HepG2 (cell line): ENCODE measurements around the gene NCBP3. TPM values are rescaled to one million over a fixed set of nuclear protein-coding genes. Genes with fewer than 3 reads are reported as not detected.

Experiments
- ATAC-seq: fragments of 200-7000 bp; cut with Tn5 transposase; 3 replicates; pipeline ENCODE4 v1.9.1; 2020; ENCODE audit warnings: mild to moderate bottlenecking, moderate library complexity
- BruUV-seq: library from RNA; stranded (reverse); fragments of 400-500 nt; replicated peaks from 2 replicates; lab custom pipeline; 2021; lab: Mats Ljungman, UMichigan
- CTCF ChIA-PET: fragments of 300-600 bp; formaldehyde crosslinking; extraction: SDS; loops from one replicate; lab custom pipeline; 2021; ENCODE audit warnings: low total read pairs, inconsistent platforms, low intra/inter-chr PET ratio; lab: Yijun Ruan, JAX
- POLR2A ChIA-PET: fragments of 350-600 bp; sonication (Branson Sonifier 250); formaldehyde crosslinking; loops from one replicate; lab custom pipeline; 2020; ENCODE audit warnings: antibody characterized with exemption, inconsistent platforms; lab: Yijun Ruan, JAX
- DNase-seq: peaks from one replicate; pipeline ENCODE4 v3.0.0-alpha.2; 2015; ENCODE audit warnings: low spot score
- FAIRE-seq: peaks from 3 replicates; lab custom pipeline; 2011; peaks lifted over from hg19 to GRCh38; lab: Jason Lieb, UNC
- H2AFZ ChIP-seq: one replicate; pipeline ENCODE4 v1.6.1; 2011; ENCODE audit warnings: low read length, inconsistent platforms
- H3K27ac ChIP-seq: fragments of 300-600 bp; 3 replicates; pipeline ENCODE4 v1.8.0; 2011; ENCODE audit warnings: mixed run types, mild to moderate bottlenecking, mixed read lengths, low read length, inconsistent platforms; ENCODE audit not compliant: insufficient read depth; ENCODE audit errors: extremely low read length
- H3K27me3 ChIP-seq, 2 experiments: fragments of 200-600 bp in 1 of 2; 2 replicates in 1 of 2; 3 replicates in 1 of 2; pipeline versions ENCODE4 v1.6.0 to v1.8.0; 2011; ENCODE audit warnings: low read length in 2 of 2, mild to moderate bottlenecking in 2 of 2, moderate library complexity in 2 of 2, inconsistent platforms in 1 of 2; ENCODE audit not compliant: insufficient read depth in 2 of 2, control insufficient read depth in 1 of 2
- H3K36me3 ChIP-seq, 2 experiments: fragments of 200-600 bp in 1 of 2; replicated peaks in 1 of 2; 2 replicates in 1 of 2; 3 replicates in 1 of 2; pipeline versions ENCODE4 v1.5.1 to v1.8.0; 2011; ENCODE audit warnings: low read length in 2 of 2, inconsistent platforms in 1 of 2; ENCODE audit not compliant: insufficient read depth in 2 of 2, control insufficient read depth in 1 of 2
- H3K4me1 ChIP-seq: 2 replicates; pipeline ENCODE4 v1.5.1; 2012; ENCODE audit warnings: low read length, inconsistent platforms; ENCODE audit not compliant: insufficient read depth
- H3K4me2 ChIP-seq: 2 replicates; pipeline ENCODE4 v1.6.0; 2011; ENCODE audit warnings: low read depth, low read length, inconsistent platforms
- H3K4me3 ChIP-seq, 3 experiments: fragments of 200-600 bp in 1 of 3; sonication (generic), shearing (Covaris generic) in 1 of 3; replicated peaks in 1 of 3; 2 replicates each; pipeline ENCODE4 v1.5.1; 2011 to 2016; ENCODE audit warnings: low read length in 3 of 3, inconsistent platforms in 2 of 3, low read depth in 2 of 3, mild to moderate bottlenecking in 2 of 3, control low read depth in 1 of 3, mixed read lengths in 1 of 3; ENCODE audit not compliant: insufficient read depth in 1 of 3
- H3K79me2 ChIP-seq: one replicate; pipeline ENCODE4 v1.6.1; 2011; ENCODE audit warnings: low read length, inconsistent platforms; ENCODE audit not compliant: insufficient read depth
- H3K9ac ChIP-seq: 2 replicates; pipeline ENCODE4 v1.6.0; 2011; ENCODE audit warnings: mild to moderate bottlenecking, low read depth, low read length, inconsistent platforms; ENCODE audit not compliant: insufficient read depth
- H3K9me3 ChIP-seq: 2 replicates; pipeline ENCODE4 v1.5.1; 2012; ENCODE audit warnings: mild to moderate bottlenecking, low read length
- H4K20me1 ChIP-seq: 2 replicates; pipeline ENCODE4 v1.6.0; 2011; ENCODE audit warnings: inconsistent platforms, mild to moderate bottlenecking, low read length, moderate library complexity; ENCODE audit not compliant: insufficient read depth
- CBFB ChIP-seq: sonication (generic); formaldehyde crosslinking; IDR thresholded peaks from 2 replicates; pipeline ENCODE4 v1.4.0; 2020; ENCODE audit warnings: missing genetic modification reagents
- CHCHD3 ChIP-seq: sonication (generic); formaldehyde crosslinking; IDR thresholded peaks from 2 replicates; pipeline ENCODE4 v1.8.0; 2022; ENCODE audit warnings: mild to moderate bottlenecking, missing genetic modification reagents, moderate library complexity
- FOSL2 ChIP-seq: sonication (generic); formaldehyde crosslinking; IDR thresholded peaks from 2 replicates; pipeline ENCODE4 v1.4.0; 2020; ENCODE audit warnings: missing genetic modification reagents
- GLI4 ChIP-seq: sonication (generic); formaldehyde crosslinking; IDR thresholded peaks from 2 replicates; pipeline ENCODE4 v1.5.1; 2020; ENCODE audit warnings: missing genetic modification reagents, mild to moderate bottlenecking, moderate library complexity, borderline replicate concordance
- KMT2A ChIP-seq: sonication (generic); formaldehyde crosslinking; IDR thresholded peaks from 2 replicates; pipeline ENCODE4 v1.4.0; 2020; ENCODE audit warnings: missing genetic modification reagents
- MED8 ChIP-seq: sonication (generic); formaldehyde crosslinking; IDR thresholded peaks from 2 replicates; pipeline ENCODE4 v1.8.1; 2023; ENCODE audit warnings: mild to moderate bottlenecking, missing genetic modification reagents; ENCODE audit not compliant: insufficient replicate concordance
- PLSCR1 ChIP-seq: sonication (generic); formaldehyde crosslinking; IDR thresholded peaks from 2 replicates; pipeline ENCODE4 v1.5.0; 2020; ENCODE audit warnings: missing genetic modification reagents, mild to moderate bottlenecking, borderline replicate concordance
- RBM39 ChIP-seq: fragments of 200-400 bp; formaldehyde crosslinking; IDR thresholded peaks from one replicate; pipeline ENCODE4 v1.6.1; 2018; ENCODE audit warnings: antibody characterized with exemption, mild to moderate bottlenecking, low read depth, low read length; ENCODE audit not compliant: poor library complexity, severe bottlenecking
- ZBTB37 ChIP-seq: sonication (generic); formaldehyde crosslinking; IDR thresholded peaks from 2 replicates; pipeline ENCODE4 v1.4.0; 2020; ENCODE audit warnings: mild to moderate bottlenecking, missing genetic modification reagents
- ZMYM2 ChIP-seq: sonication (generic); formaldehyde crosslinking; IDR thresholded peaks from 2 replicates; pipeline ENCODE4 v1.8.0; 2022; ENCODE audit warnings: mild to moderate bottlenecking, missing genetic modification reagents
- ZNF160 ChIP-seq: sonication (generic); formaldehyde crosslinking; IDR thresholded peaks from 2 replicates; pipeline ENCODE4 v1.8.0; 2022; ENCODE audit warnings: mild to moderate bottlenecking, inconsistent platforms, missing genetic modification reagents
- ZNF3 ChIP-seq: IDR thresholded peaks from 2 replicates; pipeline ENCODE4 v1.7.0; 2017; ENCODE audit warnings: inconsistent platforms
- ZNF615 ChIP-seq: sonication (generic); formaldehyde crosslinking; IDR thresholded peaks from 2 replicates; pipeline ENCODE4 v1.5.0; 2020; ENCODE audit warnings: mild to moderate bottlenecking, missing genetic modification reagents, borderline replicate concordance
- WGBS: methylation state at CpG from one replicate; pipeline ENCODE4 v1.1.6; 2017; ENCODE audit warnings: low lambda C conversion rate; 5-methylcytosine and 5-hydroxymethylcytosine counted together
- in situ Hi-C: cut with HindIII; loops from 2 replicates; pipeline ENCODE4 v1.10.0; 2017; ENCODE audit warnings: low pct_unique_long_range_greater_than_20kb; ENCODE audit not compliant: extremely low pct_ligation_motif_present
- intact Hi-C: fragments of 100-400 bp; cut with micrococcal nuclease; formaldehyde crosslinking; loops from one replicate; pipeline ENCODE4 v1.10.0; 2022; ENCODE audit not compliant: unreplicated experiment
- polyA plus RNA-seq, 8 experiments: library from polyadenylated mRNA; depleted of rRNA in 3 of 8; stranded (reverse) in 7 of 8; unstranded in 1 of 8; fragments of >200 nt; fragmentation: Illumina TruSeq in 4 of 8; extraction: Trizol in 4 of 8; gene quantifications; 2 replicates each; pipeline versions ENCODE4 v1.2.1 to v1.2.3, GENCODE V29; 2011 to 2016; ENCODE audit warnings: low read depth in 4 of 8, missing spikeins in 1 of 8, mixed read lengths in 1 of 8; ENCODE audit not compliant: insufficient read depth in 1 of 8
- total RNA-seq, 5 experiments: library from RNA; depleted of rRNA; stranded (reverse); fragments of >200 nt; fragmentation: Illumina TruSeq; extraction: Trizol; gene quantifications; 2 replicates each; pipeline ENCODE4 v1.2.3, GENCODE V29; 2016; ENCODE audit warnings: low read depth in 1 of 5
- TF ChIP-seq, protein P1 (sequence below): sonication (generic); formaldehyde crosslinking; IDR thresholded peaks from 2 replicates; pipeline ENCODE4 v1.4.0; 2020; ENCODE audit warnings: missing genetic modification reagents, mild to moderate bottlenecking, borderline replicate concordance
- TF ChIP-seq, protein P2 (sequence below): sonication (generic); formaldehyde crosslinking; IDR thresholded peaks from 2 replicates; pipeline ENCODE4 v1.8.0; 2022; ENCODE audit warnings: low read depth, missing genetic modification reagents

NCBP3 gene
- total and polyA plus RNA-seq, 2 of the 13 experiments (the other 11 are each of a cell fraction or from before 2014, with no cell fraction given), result 19.5 to 24.8 TPM

DNA sequence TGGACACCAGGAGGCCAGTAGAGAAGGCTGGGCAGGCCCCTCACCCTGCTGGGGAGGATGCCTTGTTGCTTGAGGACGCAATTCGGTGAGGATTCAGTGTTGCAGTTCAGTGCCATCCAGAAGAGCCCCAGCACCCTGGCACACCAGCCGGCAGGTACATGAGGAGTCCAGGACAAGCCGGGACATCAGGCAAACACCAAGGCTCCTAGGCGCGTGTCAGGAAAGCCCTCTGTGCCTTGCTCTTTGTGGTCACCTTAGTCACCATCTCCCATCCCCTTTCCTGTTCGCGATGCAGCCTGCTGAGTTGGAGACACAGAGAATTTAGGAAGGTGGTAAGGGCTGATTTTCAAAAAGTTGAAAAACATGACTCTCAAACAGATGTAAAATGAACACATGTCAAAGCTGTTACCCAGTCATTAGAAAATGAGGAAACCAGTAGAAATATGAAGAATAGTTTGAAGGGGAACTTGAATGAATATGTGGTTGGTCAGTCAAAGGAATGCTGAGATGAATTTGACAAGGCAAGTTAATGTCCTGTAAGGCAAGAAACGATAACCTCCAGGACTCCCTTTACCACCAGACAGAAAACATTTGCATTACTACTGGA is 2.3 kb upstream of the NCBP3 start:
- in situ Hi-C loops, result no loop called here
- intact Hi-C loops, result loop anchor here (5.0 kb wide), 1 partner anchor 59 kb away; no protein-coding TSS in a partner anchor
- DNase-seq, result no peak
- CTCF ChIA-PET, result no interaction called here
- Histone ChIP-seq H3K9ac (no peak overlapping the region), H4K20me1 (peaks cover 1% of the 10 kb centered on the region; the same call in 1 of the 2 replicates), H3K27ac (no peak overlapping the region), H2AFZ (no peak overlapping the region), H3K4me2 (no peak overlapping the region), H3K4me1 (peaks cover 47% of the 10 kb centered on the region), H3K4me3 (no peak overlapping the region), H3K79me2 (peaks cover 21% of the 10 kb centered on the region), H3K36me3 (peaks cover 0 to 3% of the 10 kb centered on the region in 2 experiments; a peak in 2 of 5 replicates), H3K27me3 (no peaks in the 10 kb centered on the region; a peak in 1 of 5 replicates), H3K9me3 (no peaks in the 10 kb centered on the region)
- no peak for ATAC-seq
- POLR2A ChIA-PET, result no interaction called here
- no TSS peak for BruUV-seq
- 45% methylated on average over 8 of the region's 9 CpGs for WGBS
- no peak for FAIRE-seq
- TF ChIP-seq, protein P1, sequence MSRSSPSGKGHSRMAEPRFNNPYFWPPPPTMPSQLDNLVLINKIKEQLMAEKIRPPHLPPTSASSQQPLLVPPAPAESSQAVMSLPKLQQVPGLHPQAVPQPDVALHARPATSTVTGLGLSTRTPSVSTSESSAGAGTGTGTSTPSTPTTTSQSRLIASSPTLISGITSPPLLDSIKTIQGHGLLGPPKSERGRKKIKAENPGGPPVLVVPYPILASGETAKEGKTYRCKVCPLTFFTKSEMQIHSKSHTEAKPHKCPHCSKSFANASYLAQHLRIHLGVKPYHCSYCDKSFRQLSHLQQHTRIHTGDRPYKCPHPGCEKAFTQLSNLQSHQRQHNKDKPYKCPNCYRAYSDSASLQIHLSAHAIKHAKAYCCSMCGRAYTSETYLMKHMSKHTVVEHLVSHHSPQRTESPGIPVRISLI, result no peak
- TF ChIP-seq ZNF3 (CRISPR knock-in tag) (no peak), RBM39 (no peak), MED8 (no peak), ZNF615 (CRISPR knock-in tag) (no peak), KMT2A (CRISPR knock-in tag) (no peak), GLI4 (CRISPR knock-in tag) (no peak), ZNF160 (CRISPR knock-in tag) (no peak), CBFB (CRISPR knock-in tag) (no peak), ZBTB37 (no peak), PLSCR1 (CRISPR knock-in tag) (no peak), FOSL2 (CRISPR knock-in tag) (no peak), CHCHD3 (no peak), ZMYM2 (CRISPR knock-in tag) (no peak)
- TF ChIP-seq, protein P2, sequence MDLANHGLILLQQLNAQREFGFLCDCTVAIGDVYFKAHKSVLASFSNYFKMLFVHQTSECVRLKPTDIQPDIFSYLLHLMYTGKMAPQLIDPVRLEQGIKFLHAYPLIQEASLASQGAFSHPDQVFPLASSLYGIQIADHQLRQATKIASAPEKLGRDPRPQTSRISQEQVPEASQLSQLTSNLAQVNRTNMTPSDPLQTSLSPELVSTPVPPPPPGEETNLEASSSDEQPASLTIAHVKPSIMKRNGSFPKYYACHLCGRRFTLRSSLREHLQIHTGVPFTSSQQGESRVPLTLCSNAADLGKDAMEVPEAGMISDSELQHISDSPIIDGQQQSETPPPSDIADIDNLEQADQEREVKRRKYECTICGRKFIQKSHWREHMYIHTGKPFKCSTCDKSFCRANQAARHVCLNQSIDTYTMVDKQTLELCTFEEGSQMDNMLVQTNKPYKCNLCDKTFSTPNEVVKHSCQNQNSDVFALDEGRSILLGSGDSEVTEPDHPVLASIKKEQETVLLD (CRISPR knock-in tag), result no peak
